K562 (cell line): ENCODE results near the gene SYNE2. TPM values are rescaled to one million over a fixed set of nuclear protein-coding genes. Genes with fewer than 3 reads are reported as not detected.
A peak's percentile ranks its signal among the peaks of the same experiment; 100 is the strongest.

Experiments
- ATAC-seq: fragments of 200-7000 bp; cut with Tn5 transposase; 3 replicates; pipeline ENCODE4 v1.9.1; 2020; ENCODE audit warnings: moderate library complexity
- BruUV-seq: library from RNA; stranded (reverse); fragments of 400-500 nt; replicated peaks from 2 replicates; lab custom pipeline; 2021; lab: Mats Ljungman, UMichigan
- CTCF ChIA-PET: fragments of 300-600 bp; formaldehyde crosslinking; extraction: SDS; loops from one replicate; lab custom pipeline; 2021; ENCODE audit warnings: low intra/inter-chr PET ratio; lab: Yijun Ruan, JAX
- POLR2A ChIA-PET: fragments of 300-600, 350-650 bp; sonication (Branson Sonifier 250); formaldehyde crosslinking; extraction: SDS; loops from one replicate; lab custom pipeline; 2021; ENCODE audit warnings: antibody characterized with exemption, inconsistent platforms; lab: Yijun Ruan, JAX
- DNase-seq, 4 experiments: peaks; one replicate each; pipeline versions ENCODE4 v3.0.0 to v3.0.0-alpha.2; 2011 to 2018; ENCODE audit warnings: low spot score in 3 of 4, mixed read lengths in 3 of 4; ENCODE audit errors: extremely low read depth in 1 of 4
- FAIRE-seq: peaks from 2 replicates; lab custom pipeline; 2011; peaks lifted over from hg19 to GRCh38; lab: Jason Lieb, UNC
- H2AFZ ChIP-seq: 2 replicates; pipeline ENCODE4 v1.6.0; 2011; ENCODE audit warnings: low read depth, low read length, control low read depth, inconsistent platforms
- H3K27ac ChIP-seq: fragments of 200-600 bp; 3 replicates; pipeline ENCODE4 v1.8.0; 2011; ENCODE audit warnings: low read depth, mild to moderate bottlenecking, control low read depth, inconsistent platforms, low read length, moderate library complexity, mixed read lengths; ENCODE audit errors: extremely low read depth
- H3K27me3 ChIP-seq, 2 experiments: fragments of 300-600 bp in 1 of 2; 2 replicates in 1 of 2; 3 replicates in 1 of 2; pipeline versions ENCODE4 v1.6.0 to v1.8.0; 2011; ENCODE audit warnings: inconsistent platforms in 2 of 2, low read length in 2 of 2, mild to moderate bottlenecking in 1 of 2, mixed read lengths in 1 of 2, moderate library complexity in 1 of 2; ENCODE audit not compliant: control insufficient read depth in 2 of 2, insufficient read depth in 2 of 2
- H3K36me3 ChIP-seq: fragments of 300-600 bp; 3 replicates; pipeline ENCODE4 v1.8.0; 2011; ENCODE audit warnings: mild to moderate bottlenecking, low read length, inconsistent platforms; ENCODE audit not compliant: control insufficient read depth, insufficient read depth
- H3K4me1 ChIP-seq, 2 experiments: fragments of 200-600 bp in 1 of 2; replicated peaks in 1 of 2; 2 replicates in 1 of 2; 3 replicates in 1 of 2; pipeline versions ENCODE4 v1.5.1 to v1.8.0; 2011; ENCODE audit warnings: inconsistent platforms in 2 of 2, low read length in 2 of 2, mild to moderate bottlenecking in 1 of 2, mixed read lengths in 1 of 2, moderate library complexity in 1 of 2; ENCODE audit not compliant: control insufficient read depth in 2 of 2, insufficient read depth in 2 of 2
- H3K4me2 ChIP-seq: 2 replicates; pipeline ENCODE4 v1.6.1; 2011; ENCODE audit warnings: low read length, control low read depth, inconsistent platforms, mixed read lengths; ENCODE audit not compliant: insufficient read depth
- H3K4me3 ChIP-seq: fragments of 200-600 bp; sonication (generic), shearing (Covaris generic); 2 replicates; pipeline ENCODE4 v1.5.1; 2016; ENCODE audit warnings: control low read depth, inconsistent platforms
- H3K79me2 ChIP-seq: fragments of 200-600 bp; 3 replicates; pipeline ENCODE4 v1.8.0; 2011; ENCODE audit warnings: low read length, inconsistent platforms; ENCODE audit not compliant: control insufficient read depth, insufficient read depth
- H3K9ac ChIP-seq, 2 experiments: 2 replicates each; pipeline versions ENCODE4 v1.6.0 to v1.6.1; 2011; ENCODE audit warnings: low read depth in 2 of 2, low read length in 2 of 2, control low read depth in 1 of 2, inconsistent platforms in 1 of 2, mild to moderate bottlenecking in 1 of 2, mixed read lengths in 1 of 2; ENCODE audit not compliant: insufficient read depth in 1 of 2
- H3K9me1 ChIP-seq: one replicate; pipeline ENCODE4 v1.6.0; 2011; ENCODE audit warnings: inconsistent platforms, mild to moderate bottlenecking, low read length, moderate library complexity; ENCODE audit not compliant: control insufficient read depth, insufficient read depth
- H3K9me3 ChIP-seq: replicated peaks from 2 replicates; pipeline ENCODE4 v1.5.1; 2011; ENCODE audit warnings: low read depth, low read length, inconsistent platforms; ENCODE audit not compliant: control insufficient read depth, insufficient read depth
- H4K20me1 ChIP-seq: replicated peaks from 2 replicates; pipeline ENCODE4 v1.6.1; 2011; ENCODE audit warnings: low read length, inconsistent platforms, mixed read lengths; ENCODE audit not compliant: control insufficient read depth, insufficient read depth
- ATF1 ChIP-seq, 2 experiments: fragments of 450-650 bp in 1 of 2; IDR thresholded peaks; 2 replicates each; pipeline ENCODE4 v1.6.1; 2016; ENCODE audit warnings: missing compliant biosample characterization in 1 of 2, missing genetic modification characterization in 1 of 2
- KAT2B ChIP-seq: IDR thresholded peaks from one replicate; pipeline ENCODE4 v1.6.1; 2012; ENCODE audit warnings: low read depth, mild to moderate bottlenecking, control low read depth, inconsistent platforms, low read length, moderate library complexity
- MED1 ChIP-seq: sonication (generic); formaldehyde crosslinking; IDR thresholded peaks from 2 replicates; pipeline ENCODE4 v1.8.1; 2023; ENCODE audit warnings: missing genetic modification reagents, borderline replicate concordance
- SMARCC2 ChIP-seq: fragments of 450-650 bp; IDR thresholded peaks from 2 replicates; pipeline ENCODE4 v1.6.1; 2017; ENCODE audit warnings: antibody characterized with exemption, moderate library complexity, mild to moderate bottlenecking, low read depth
- SPI1 ChIP-seq: IDR thresholded peaks from 2 replicates; pipeline ENCODE4 v1.6.1; 2011; ENCODE audit warnings: low read depth, low read length, control low read depth, borderline replicate concordance
- ZNF232 ChIP-seq: sonication (generic); formaldehyde crosslinking; IDR thresholded peaks from 2 replicates; pipeline ENCODE4 v1.8.0; 2022; ENCODE audit warnings: mild to moderate bottlenecking, missing genetic modification reagents
- ZNF511 ChIP-seq: sonication (generic); formaldehyde crosslinking; IDR thresholded peaks from 2 replicates; pipeline ENCODE4 v1.8.0; 2022; ENCODE audit warnings: mild to moderate bottlenecking, missing genetic modification reagents
- WGBS: fragments of 100-300 bp; shearing (Covaris generic); methylation state at CpG from one replicate; pipeline ENCODE4 v1.1.6; 2016; ENCODE audit warnings: low coverage, mixed read lengths; ENCODE audit not compliant: insufficient coverage; ENCODE audit errors: missing lambda C conversion rate; 5-methylcytosine and 5-hydroxymethylcytosine counted together
- in situ Hi-C: fragments of 300-500 bp; cut with MboI; formaldehyde crosslinking; loops from 4 replicates; pipeline ENCODE4 v1.15.0; 2018; ENCODE audit warnings: inconsistent platforms, mixed read lengths
- intact Hi-C: fragments of 100-400 bp; cut with micrococcal nuclease; formaldehyde crosslinking; loops from 2 replicates; pipeline ENCODE4 v1.14.2; 2022
- polyA plus RNA-seq, 8 experiments: library from polyadenylated mRNA; depleted of rRNA in 4 of 8; stranded (reverse) in 5 of 8; unstranded in 3 of 8; fragments of >200 nt; fragmentation: Nextera tagmentation in 2 of 8; fragmentation: Illumina TruSeq in 1 of 8; extraction: Ambion mirVana in 2 of 8; extraction: Trizol in 1 of 8; gene quantifications; 2 replicates each; pipeline versions ENCODE4 v1.2.1 to v1.2.3, GENCODE V29; 2011 to 2014; ENCODE audit warnings: inconsistent platforms in 1 of 8, missing spikeins in 1 of 8
- total RNA-seq, 7 experiments: library from RNA; depleted of rRNA in 6 of 7; stranded (reverse); fragments of >200 nt in 6 of 7; fragmentation: Illumina TruSeq in 2 of 7; extraction: Trizol in 2 of 7; gene quantifications; 2 replicates each; pipeline versions ENCODE4 v1.2.1 to v1.2.3, GENCODE V29; 2011 to 2021; ENCODE audit warnings: low replicate concordance in 1 of 7
- TF ChIP-seq, protein P1 (sequence below): fragments of 250-450 bp; sonication (Bioruptor Pico); IDR thresholded peaks from 2 replicates; pipeline ENCODE4 v1.5.0; 2020; ENCODE audit warnings: mild to moderate bottlenecking, borderline replicate concordance
- TF ChIP-seq, protein P2 (sequence below), 2 experiments: fragments of 450-650 bp; IDR thresholded peaks; 2 replicates each; pipeline ENCODE4 v1.6.1; 2018; ENCODE audit warnings: mild to moderate bottlenecking in 2 of 2, low read depth in 1 of 2; ENCODE audit not compliant: partially characterized antibody in 2 of 2

Gene SYNE2
- total and polyA plus RNA-seq, 9 of the 15 experiments (the other 6 are each of a cell fraction or from before 2014, with no cell fraction given), result 0.06 to 0.53 (median 0.11) TPM

DNA sequence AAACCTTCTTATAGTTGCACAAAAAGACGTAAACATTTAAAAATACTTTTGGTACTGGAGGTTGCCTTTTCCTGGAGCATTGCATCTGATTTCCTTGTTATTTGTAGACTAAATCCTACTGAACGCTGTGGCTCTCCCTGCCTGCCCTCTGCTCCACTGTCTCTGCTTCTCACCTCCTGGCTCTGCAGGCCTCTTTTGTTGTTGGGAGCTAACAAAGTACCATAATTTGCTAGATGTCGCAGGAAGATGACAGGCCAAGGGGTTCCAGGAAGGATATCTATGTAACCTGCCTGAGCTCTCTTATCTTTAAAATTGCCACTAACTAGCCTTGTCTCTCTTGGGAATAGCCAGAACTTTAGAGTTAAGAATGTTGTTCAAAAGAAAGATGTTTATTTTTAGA lies 21.4 kb downstream of the SYNE2 start:
- Histone ChIP-seq H3K4me3 (no peak overlapping the region), H3K9ac (no peak overlapping the region), H3K9me3 (no peaks in the 10 kb centered on the region), H3K4me1 (no peaks in the 10 kb centered on the region), H3K4me2 (no peak overlapping the region), H3K79me2 (no peaks in the 10 kb centered on the region), H4K20me1 (no peaks in the 10 kb centered on the region), H3K27ac (no peak overlapping the region), H3K36me3 (no peaks in the 10 kb centered on the region), H3K27me3 (no peaks in the 10 kb centered on the region), H2AFZ (no peak overlapping the region), H3K9me1 (no peaks in the 10 kb centered on the region)
- TF ChIP-seq KAT2B (no peak), SMARCC2 (no peak), ZNF511 (no peak), ATF1 (CRISPR knock-in tag; IDR thresholded peaks at IDR 0.05) (no peak), ATF1 (tag; IDR thresholded peaks at IDR 0.05) (peak; percentile 26; the same call in 1 of the 2 replicates)
- in situ Hi-C loops, result no loop called here
- ChIA-PET POLR2A (no interaction called here), CTCF (no interaction called here)
- WGBS, result 13% methylated on average over 3 of the region's 3 CpGs
- intact Hi-C loops, result no loop called here
- no TSS peak for BruUV-seq
- DNase-seq (peak in 1 of 4 experiments; percentile 3), FAIRE-seq (no peak), ATAC-seq (no peak)

DNA sequence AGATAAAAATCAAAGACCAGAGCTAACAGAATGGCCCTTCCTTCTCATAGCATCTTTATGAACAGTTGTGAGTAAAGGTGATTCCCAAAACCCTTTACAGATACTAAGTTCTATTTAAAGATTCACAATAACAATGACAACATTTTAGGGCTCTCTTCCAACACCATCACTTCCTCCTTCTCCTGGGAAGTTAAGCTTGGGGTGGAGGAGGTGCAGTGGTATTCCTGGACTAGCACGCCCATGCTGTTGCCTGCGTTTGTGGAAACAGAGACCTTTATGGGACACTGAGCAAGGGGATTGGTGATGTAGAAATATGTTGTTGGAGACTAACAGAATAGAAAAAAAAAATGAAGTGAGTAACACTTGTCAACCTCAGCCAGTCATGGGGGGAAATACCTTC lies 22.5 kb downstream of the SYNE2 start:
- no peak overlapping the region for H3K4me2 ChIP-seq
- H3K36me3 ChIP-seq, result no peaks in the 10 kb centered on the region
- CTCF ChIA-PET, result no interaction called here
- ATAC-seq (no peak), DNase-seq (no peak), FAIRE-seq (no peak)
- 0% methylated on average over 2 of the region's 2 CpGs for WGBS
- BruUV-seq, result no TSS peak
- POLR2A ChIA-PET, result interaction anchor here (0.6 kb wide), 1 partner anchor 636 kb away, joined by 3 read pairs; no protein-coding TSS in a partner anchor
- no peak overlapping the region for H3K27ac ChIP-seq
- H3K27me3 ChIP-seq, result no peaks in the 10 kb centered on the region
- H3K79me2 ChIP-seq, result no peaks in the 10 kb centered on the region
- intact Hi-C loops, result no loop called here
- no peaks in the 10 kb centered on the region for H3K9me3 ChIP-seq
- no peak overlapping the region for H3K9ac ChIP-seq
- no peaks in the 10 kb centered on the region for H4K20me1 ChIP-seq
- no peaks in the 10 kb centered on the region for H3K4me1 ChIP-seq
- H3K4me3 ChIP-seq, result no peak overlapping the region
- no peak overlapping the region for H2AFZ ChIP-seq
- H3K9me1 ChIP-seq, result no peaks in the 10 kb centered on the region
- in situ Hi-C loops, result no loop called here
- TF ChIP-seq, protein P1, sequence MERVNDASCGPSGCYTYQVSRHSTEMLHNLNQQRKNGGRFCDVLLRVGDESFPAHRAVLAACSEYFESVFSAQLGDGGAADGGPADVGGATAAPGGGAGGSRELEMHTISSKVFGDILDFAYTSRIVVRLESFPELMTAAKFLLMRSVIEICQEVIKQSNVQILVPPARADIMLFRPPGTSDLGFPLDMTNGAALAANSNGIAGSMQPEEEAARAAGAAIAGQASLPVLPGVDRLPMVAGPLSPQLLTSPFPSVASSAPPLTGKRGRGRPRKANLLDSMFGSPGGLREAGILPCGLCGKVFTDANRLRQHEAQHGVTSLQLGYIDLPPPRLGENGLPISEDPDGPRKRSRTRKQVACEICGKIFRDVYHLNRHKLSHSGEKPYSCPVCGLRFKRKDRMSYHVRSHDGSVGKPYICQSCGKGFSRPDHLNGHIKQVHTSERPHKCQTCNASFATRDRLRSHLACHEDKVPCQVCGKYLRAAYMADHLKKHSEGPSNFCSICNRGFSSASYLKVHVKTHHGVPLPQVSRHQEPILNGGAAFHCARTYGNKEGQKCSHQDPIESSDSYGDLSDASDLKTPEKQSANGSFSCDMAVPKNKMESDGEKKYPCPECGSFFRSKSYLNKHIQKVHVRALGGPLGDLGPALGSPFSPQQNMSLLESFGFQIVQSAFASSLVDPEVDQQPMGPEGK, result no peak
- TF ChIP-seq, protein P2, sequence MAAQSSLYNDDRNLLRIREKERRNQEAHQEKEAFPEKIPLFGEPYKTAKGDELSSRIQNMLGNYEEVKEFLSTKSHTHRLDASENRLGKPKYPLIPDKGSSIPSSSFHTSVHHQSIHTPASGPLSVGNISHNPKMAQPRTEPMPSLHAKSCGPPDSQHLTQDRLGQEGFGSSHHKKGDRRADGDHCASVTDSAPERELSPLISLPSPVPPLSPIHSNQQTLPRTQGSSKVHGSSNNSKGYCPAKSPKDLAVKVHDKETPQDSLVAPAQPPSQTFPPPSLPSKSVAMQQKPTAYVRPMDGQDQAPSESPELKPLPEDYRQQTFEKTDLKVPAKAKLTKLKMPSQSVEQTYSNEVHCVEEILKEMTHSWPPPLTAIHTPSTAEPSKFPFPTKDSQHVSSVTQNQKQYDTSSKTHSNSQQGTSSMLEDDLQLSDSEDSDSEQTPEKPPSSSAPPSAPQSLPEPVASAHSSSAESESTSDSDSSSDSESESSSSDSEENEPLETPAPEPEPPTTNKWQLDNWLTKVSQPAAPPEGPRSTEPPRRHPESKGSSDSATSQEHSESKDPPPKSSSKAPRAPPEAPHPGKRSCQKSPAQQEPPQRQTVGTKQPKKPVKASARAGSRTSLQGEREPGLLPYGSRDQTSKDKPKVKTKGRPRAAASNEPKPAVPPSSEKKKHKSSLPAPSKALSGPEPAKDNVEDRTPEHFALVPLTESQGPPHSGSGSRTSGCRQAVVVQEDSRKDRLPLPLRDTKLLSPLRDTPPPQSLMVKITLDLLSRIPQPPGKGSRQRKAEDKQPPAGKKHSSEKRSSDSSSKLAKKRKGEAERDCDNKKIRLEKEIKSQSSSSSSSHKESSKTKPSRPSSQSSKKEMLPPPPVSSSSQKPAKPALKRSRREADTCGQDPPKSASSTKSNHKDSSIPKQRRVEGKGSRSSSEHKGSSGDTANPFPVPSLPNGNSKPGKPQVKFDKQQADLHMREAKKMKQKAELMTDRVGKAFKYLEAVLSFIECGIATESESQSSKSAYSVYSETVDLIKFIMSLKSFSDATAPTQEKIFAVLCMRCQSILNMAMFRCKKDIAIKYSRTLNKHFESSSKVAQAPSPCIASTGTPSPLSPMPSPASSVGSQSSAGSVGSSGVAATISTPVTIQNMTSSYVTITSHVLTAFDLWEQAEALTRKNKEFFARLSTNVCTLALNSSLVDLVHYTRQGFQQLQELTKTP (IDR thresholded peaks at IDR 0.05; ENCODE audit: low read depth in 1 of 2, partially characterized antibody in 2 of 2), result no peak
- TF ChIP-seq SPI1, result no peak
- TF ChIP-seq ZNF232 (CRISPR knock-in tag), result no peak
- no peak for TF ChIP-seq MED1 (CRISPR knock-in tag)
